DLD1 (cell line): ENCODE measurements around the gene MAPKAP1.
"Not testable (repeated sequence)": the region's sequence is repeated elsewhere in the genome, so short reads cannot be mapped to it uniquely, and the experiment has no call there.

ENCODE experiments used
- in situ Hi-C: cut with HindIII; loops from 2 replicates; pipeline ENCODE4 v1.10.0; 2017; ENCODE audit warnings: low sequenced_read_pairs

Gene MAPKAP1

GRCh38 chr9:125732562-125732961 lies 25.6 kb upstream of the MAPKAP1 start:
- in situ Hi-C loops, result no loop called here

- in situ Hi-C loops, result no loop called here
Measured at GRCh38 chr9:125730168-125730567, 23.2 kb upstream of the MAPKAP1 start.

- in situ Hi-C loops, result no loop called here
Measured at GRCh38 chr9:125726456-125727132, 19.6 kb upstream of the MAPKAP1 start.

- in situ Hi-C loops, result no loop called here
Measured at GRCh38 chr9:125707472-125707804, 430 bp upstream of the MAPKAP1 start.

- in situ Hi-C loops, result no loop called here
Measured at GRCh38 chr9:125705893-125706292, 1.1 kb downstream of the MAPKAP1 start.

- in situ Hi-C loops, result no loop called here
Measured at GRCh38 chr9:125703662-125704061, 3.3 kb downstream of the MAPKAP1 start.

GRCh38 chr9:125701351-125701750 lies 5.7 kb downstream of the MAPKAP1 start:
- in situ Hi-C loops, result no loop called here

- in situ Hi-C loops, result no loop called here
Measured at GRCh38 chr9:125700791-125701190, 6.2 kb downstream of the MAPKAP1 start.

- in situ Hi-C loops, result no loop called here
Measured at GRCh38 chr9:125699870-125700269, 7.1 kb downstream of the MAPKAP1 start.

GRCh38 chr9:125696106-125696647 lies 10.8 kb downstream of the MAPKAP1 start:
- in situ Hi-C loops, result no loop called here

GRCh38 chr9:125695548-125695947 lies 11.5 kb downstream of the MAPKAP1 start:
- in situ Hi-C loops, result not testable (repeated sequence)

- in situ Hi-C loops, result no loop called here
Measured at GRCh38 chr9:125694478-125694877, 12.5 kb downstream of the MAPKAP1 start.

GRCh38 chr9:125693492-125693891 lies 13.5 kb downstream of the MAPKAP1 start:
- in situ Hi-C loops, result not testable (repeated sequence)

- in situ Hi-C loops, result no loop called here
Measured at GRCh38 chr9:125691869-125692268, 15.1 kb downstream of the MAPKAP1 start.

GRCh38 chr9:125690679-125691078 lies 16.3 kb downstream of the MAPKAP1 start:
- in situ Hi-C loops, result no loop called here

GRCh38 chr9:125687163-125687863 lies 19.7 kb downstream of the MAPKAP1 start:
- in situ Hi-C loops, result no loop called here

- in situ Hi-C loops, result no loop called here
Measured at GRCh38 chr9:125685167-125685566, 21.8 kb downstream of the MAPKAP1 start.

- in situ Hi-C loops, result no loop called here
Measured at GRCh38 chr9:125683486-125683885, 23.5 kb downstream of the MAPKAP1 start.

GRCh38 chr9:125682340-125682739 lies 24.7 kb downstream of the MAPKAP1 start:
- in situ Hi-C loops, result no loop called here

GRCh38 chr9:125681657-125682056 lies 25.4 kb downstream of the MAPKAP1 start:
- in situ Hi-C loops, result no loop called here

- in situ Hi-C loops, result no loop called here
Measured at GRCh38 chr9:125681086-125681622, 25.9 kb downstream of the MAPKAP1 start.

GRCh38 chr9:125680445-125680844 lies 26.6 kb downstream of the MAPKAP1 start:
- in situ Hi-C loops, result no loop called here
